ENCODE results near the gene SIPA1.

DNA sequence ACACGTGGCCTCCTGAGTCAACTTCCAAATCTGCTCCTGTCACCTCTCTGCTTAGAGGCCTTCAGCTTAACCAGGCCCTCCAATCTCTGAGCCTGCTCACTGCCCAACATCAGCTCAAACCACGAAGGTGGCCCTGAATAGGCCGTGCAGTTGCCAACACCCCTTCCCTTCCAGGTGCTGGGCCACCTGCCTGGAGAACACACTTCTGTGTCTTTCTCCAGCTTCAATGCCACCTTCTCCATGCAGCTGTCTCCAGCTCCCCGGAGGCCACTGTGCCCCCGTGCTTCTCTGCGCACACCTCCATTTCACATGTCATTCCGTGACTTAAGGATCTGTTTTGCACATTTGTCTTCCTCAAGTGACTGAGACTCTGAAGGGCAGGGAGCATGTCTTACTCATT is 19.5 kb downstream of the SIPA1 start:
- TF ChIP-seq, protein P1, sequence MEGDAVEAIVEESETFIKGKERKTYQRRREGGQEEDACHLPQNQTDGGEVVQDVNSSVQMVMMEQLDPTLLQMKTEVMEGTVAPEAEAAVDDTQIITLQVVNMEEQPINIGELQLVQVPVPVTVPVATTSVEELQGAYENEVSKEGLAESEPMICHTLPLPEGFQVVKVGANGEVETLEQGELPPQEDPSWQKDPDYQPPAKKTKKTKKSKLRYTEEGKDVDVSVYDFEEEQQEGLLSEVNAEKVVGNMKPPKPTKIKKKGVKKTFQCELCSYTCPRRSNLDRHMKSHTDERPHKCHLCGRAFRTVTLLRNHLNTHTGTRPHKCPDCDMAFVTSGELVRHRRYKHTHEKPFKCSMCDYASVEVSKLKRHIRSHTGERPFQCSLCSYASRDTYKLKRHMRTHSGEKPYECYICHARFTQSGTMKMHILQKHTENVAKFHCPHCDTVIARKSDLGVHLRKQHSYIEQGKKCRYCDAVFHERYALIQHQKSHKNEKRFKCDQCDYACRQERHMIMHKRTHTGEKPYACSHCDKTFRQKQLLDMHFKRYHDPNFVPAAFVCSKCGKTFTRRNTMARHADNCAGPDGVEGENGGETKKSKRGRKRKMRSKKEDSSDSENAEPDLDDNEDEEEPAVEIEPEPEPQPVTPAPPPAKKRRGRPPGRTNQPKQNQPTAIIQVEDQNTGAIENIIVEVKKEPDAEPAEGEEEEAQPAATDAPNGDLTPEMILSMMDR (IDR thresholded peaks at IDR 0.05) = no peak
- TF ChIP-seq EP300 (IDR thresholded peaks at IDR 0.05) = no peak

Measured in suprapubic skin (tissue), 3 donors.